NCI-H128 (cell line): ENCODE results near the gene GNPAT.

ENCODE experiments used
- DNase-seq: peaks from one replicate; lab custom pipeline; 2025; ENCODE audit not compliant: unreplicated experiment; lab: John Stamatoyannopoulos, UW

The GNPAT gene

GRCh38 chr1:231240883-231241735 is at the start of gene GNPAT:
Gene GNPAT, plus strand, starts transcription at chr1:231241212. Its CDS starts 167 bp downstream, at chr1:231241379.
- DNase-seq, result peak; percentile 65

- no peak for DNase-seq
Observed at GRCh38 chr1:231192620-231193163, 48.3 kb upstream of the GNPAT start.

GRCh38 chr1:231193710-231194340 is 47.2 kb upstream of the GNPAT start:
- DNase-seq, result no peak

- no peak for DNase-seq
Observed at GRCh38 chr1:231194476-231194842, 46.6 kb upstream of the GNPAT start.

GRCh38 chr1:231194843-231195516 is 46.0 kb upstream of the GNPAT start:
- no peak for DNase-seq

GRCh38 chr1:231196307-231196706 is 44.7 kb upstream of the GNPAT start:
- DNase-seq, result no peak

- DNase-seq, result no peak
Observed at GRCh38 chr1:231196728-231197127, 44.3 kb upstream of the GNPAT start.

- no peak for DNase-seq
Observed at GRCh38 chr1:231199868-231200267, 41.1 kb upstream of the GNPAT start.

GRCh38 chr1:231200388-231201031 is 40.5 kb upstream of the GNPAT start:
- DNase-seq, result no peak

GRCh38 chr1:231201375-231201978 is 39.5 kb upstream of the GNPAT start:
- DNase-seq, result no peak

- no peak for DNase-seq
Observed at GRCh38 chr1:231201979-231202633, 38.9 kb upstream of the GNPAT start.

- DNase-seq, result no peak
Observed at GRCh38 chr1:231203259-231204057, 37.6 kb upstream of the GNPAT start.

- no peak for DNase-seq
Observed at GRCh38 chr1:231206856-231207255, 34.2 kb upstream of the GNPAT start.

- DNase-seq, result no peak
Observed at GRCh38 chr1:231207437-231207836, 33.6 kb upstream of the GNPAT start.

GRCh38 chr1:231208980-231209379 is 32.0 kb upstream of the GNPAT start:
- no peak for DNase-seq

- DNase-seq, result no peak
Observed at GRCh38 chr1:231209531-231209930, 31.5 kb upstream of the GNPAT start.

GRCh38 chr1:231210126-231210525 is 30.9 kb upstream of the GNPAT start:
- no peak for DNase-seq

GRCh38 chr1:231211005-231211857 is 29.8 kb upstream of the GNPAT start:
- peak; percentile 85 for DNase-seq
